ENCODE results near the gene CACNA2D2. TPM values are rescaled to one million over a fixed set of nuclear protein-coding genes. Genes with fewer than 3 reads are reported as not detected.

Gene CACNA2D2
- total RNA-seq, 1 experiment from 2014 or later: 22.0 TPM

DNA sequence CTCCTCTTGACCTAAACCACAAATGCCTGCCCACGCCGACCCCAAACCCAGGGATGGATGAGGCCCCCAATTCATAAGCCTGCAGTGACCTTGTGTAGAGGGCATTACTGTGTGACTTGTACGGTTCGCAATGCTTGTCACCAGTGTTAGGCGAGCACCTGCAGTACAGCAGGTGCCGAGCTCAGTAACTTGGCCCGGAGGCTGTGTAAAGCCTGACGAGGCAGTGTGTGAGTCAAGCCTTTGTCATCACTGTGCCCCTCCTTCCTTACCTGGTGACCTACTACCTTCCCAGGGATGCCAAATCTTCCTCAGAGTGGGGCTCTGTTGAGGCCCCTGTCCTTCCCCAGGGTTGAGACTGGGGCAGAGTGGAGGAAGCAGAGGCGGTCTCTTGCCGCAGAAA lies 106.9 kb downstream of the CACNA2D2 start:
- CTCF ChIA-PET: interaction anchor here (0.9 to 2.1 kb wide), 2 partner anchors 19 to 146 kb away, joined by 3 to 7 read pairs; no protein-coding TSS in a partner anchor
- POLR2A ChIA-PET: no interaction called here
- Mint-ChIP-seq H3K27ac (no peak overlapping the region), H3K4me1 (no peaks in the 10 kb centered on the region), H3K4me3 (no peak overlapping the region), H3K9me3 (no peaks in the 10 kb centered on the region), H3K36me3 (no peaks in the 10 kb centered on the region), H3K27me3 (ENCODE audit: low read depth) (no peaks in the 10 kb centered on the region)
- no peak for ATAC-seq
- DNase-seq (ENCODE audit: low spot score): no peak
- TF ChIP-seq, protein P1, sequence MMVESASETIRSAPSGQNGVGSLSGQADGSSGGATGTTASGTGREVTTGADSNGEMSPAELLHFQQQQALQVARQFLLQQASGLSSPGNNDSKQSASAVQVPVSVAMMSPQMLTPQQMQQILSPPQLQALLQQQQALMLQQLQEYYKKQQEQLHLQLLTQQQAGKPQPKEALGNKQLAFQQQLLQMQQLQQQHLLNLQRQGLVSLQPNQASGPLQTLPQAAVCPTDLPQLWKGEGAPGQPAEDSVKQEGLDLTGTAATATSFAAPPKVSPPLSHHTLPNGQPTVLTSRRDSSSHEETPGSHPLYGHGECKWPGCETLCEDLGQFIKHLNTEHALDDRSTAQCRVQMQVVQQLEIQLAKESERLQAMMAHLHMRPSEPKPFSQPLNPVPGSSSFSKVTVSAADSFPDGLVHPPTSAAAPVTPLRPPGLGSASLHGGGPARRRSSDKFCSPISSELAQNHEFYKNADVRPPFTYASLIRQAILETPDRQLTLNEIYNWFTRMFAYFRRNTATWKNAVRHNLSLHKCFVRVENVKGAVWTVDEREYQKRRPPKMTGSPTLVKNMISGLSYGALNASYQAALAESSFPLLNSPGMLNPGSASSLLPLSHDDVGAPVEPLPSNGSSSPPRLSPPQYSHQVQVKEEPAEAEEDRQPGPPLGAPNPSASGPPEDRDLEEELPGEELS (CRISPR knock-in tag; IDR thresholded peaks at IDR 0.05): no peak
- no peak for TF ChIP-seq HMGA2 (CRISPR knock-in tag; IDR thresholded peaks at IDR 0.05)
- TF ChIP-seq, protein P2, sequence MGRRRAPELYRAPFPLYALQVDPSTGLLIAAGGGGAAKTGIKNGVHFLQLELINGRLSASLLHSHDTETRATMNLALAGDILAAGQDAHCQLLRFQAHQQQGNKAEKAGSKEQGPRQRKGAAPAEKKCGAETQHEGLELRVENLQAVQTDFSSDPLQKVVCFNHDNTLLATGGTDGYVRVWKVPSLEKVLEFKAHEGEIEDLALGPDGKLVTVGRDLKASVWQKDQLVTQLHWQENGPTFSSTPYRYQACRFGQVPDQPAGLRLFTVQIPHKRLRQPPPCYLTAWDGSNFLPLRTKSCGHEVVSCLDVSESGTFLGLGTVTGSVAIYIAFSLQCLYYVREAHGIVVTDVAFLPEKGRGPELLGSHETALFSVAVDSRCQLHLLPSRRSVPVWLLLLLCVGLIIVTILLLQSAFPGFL (CRISPR knock-in tag; IDR thresholded peaks at IDR 0.05; ENCODE audit: borderline replicate concordance): no peak
- TF ChIP-seq, protein P3, sequence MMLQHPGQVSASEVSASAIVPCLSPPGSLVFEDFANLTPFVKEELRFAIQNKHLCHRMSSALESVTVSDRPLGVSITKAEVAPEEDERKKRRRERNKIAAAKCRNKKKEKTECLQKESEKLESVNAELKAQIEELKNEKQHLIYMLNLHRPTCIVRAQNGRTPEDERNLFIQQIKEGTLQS (CRISPR knock-in tag; conservative IDR thresholded peaks at IDR 0.05): no peak
- TF ChIP-seq, protein P4, sequence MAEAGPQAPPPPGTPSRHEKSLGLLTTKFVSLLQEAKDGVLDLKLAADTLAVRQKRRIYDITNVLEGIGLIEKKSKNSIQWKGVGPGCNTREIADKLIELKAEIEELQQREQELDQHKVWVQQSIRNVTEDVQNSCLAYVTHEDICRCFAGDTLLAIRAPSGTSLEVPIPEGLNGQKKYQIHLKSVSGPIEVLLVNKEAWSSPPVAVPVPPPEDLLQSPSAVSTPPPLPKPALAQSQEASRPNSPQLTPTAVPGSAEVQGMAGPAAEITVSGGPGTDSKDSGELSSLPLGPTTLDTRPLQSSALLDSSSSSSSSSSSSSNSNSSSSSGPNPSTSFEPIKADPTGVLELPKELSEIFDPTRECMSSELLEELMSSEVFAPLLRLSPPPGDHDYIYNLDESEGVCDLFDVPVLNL (CRISPR knock-in tag; IDR thresholded peaks at IDR 0.05; ENCODE audit: borderline replicate concordance, low read depth): no peak
- no peak for TF ChIP-seq NFYB (CRISPR knock-in tag; conservative IDR thresholded peaks at IDR 0.05; ENCODE audit: low read depth)

DNA sequence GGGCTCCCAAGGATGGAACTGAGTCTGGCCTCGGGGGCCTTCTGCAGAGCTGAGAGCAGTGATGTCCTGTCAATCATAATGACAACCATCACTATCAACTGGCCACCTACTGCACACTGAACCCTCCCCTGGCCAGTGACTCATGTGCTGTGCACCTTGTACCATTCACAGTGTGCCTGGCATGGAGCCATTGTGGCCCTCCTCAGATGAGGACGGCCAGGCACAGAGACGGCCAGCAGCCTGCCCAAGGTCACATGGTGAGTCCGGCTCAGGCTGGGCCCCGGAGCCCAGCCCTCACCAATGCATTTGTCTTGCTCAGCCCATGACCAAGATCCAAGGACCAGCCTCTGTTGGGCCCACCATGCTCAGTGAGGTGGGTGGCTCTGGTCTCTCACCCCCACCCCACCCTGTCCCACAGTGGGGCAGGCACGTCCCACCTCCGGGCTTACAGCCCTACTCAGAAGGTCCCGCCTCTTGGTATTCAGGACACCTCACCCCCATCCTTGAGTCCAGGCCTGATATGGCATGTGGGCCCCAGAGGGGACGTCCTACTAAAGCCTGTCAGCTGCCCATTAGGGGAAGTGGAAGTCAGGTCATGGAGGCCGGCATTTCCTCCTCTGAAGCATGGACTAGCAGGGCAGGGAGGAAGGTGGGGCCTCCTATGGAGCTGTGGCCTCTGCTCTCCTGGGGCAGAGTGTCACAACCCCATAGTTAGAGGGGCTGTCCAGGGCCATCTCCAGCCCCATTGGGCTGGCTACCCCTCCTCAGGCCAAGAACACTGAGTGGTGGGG lies 108.2 kb downstream of the CACNA2D2 start:
- H3K4me1 Mint-ChIP-seq: no peaks in the 10 kb centered on the region
- no peaks in the 10 kb centered on the region for H3K9me3 Mint-ChIP-seq
- DNase-seq (ENCODE audit: low spot score) (no peak), ATAC-seq (no peak)
- no peak overlapping the region for H3K27ac Mint-ChIP-seq
- ChIA-PET CTCF (interaction anchor here (0.9 kb wide), 1 partner anchor 20 kb away, joined by 3 read pairs; no protein-coding TSS in a partner anchor), POLR2A (no interaction called here)
- no peaks in the 10 kb centered on the region for H3K36me3 Mint-ChIP-seq
- H3K27me3 Mint-ChIP-seq (ENCODE audit: low read depth): no peaks in the 10 kb centered on the region
- no peak overlapping the region for H3K4me3 Mint-ChIP-seq
- TF ChIP-seq, protein P5, sequence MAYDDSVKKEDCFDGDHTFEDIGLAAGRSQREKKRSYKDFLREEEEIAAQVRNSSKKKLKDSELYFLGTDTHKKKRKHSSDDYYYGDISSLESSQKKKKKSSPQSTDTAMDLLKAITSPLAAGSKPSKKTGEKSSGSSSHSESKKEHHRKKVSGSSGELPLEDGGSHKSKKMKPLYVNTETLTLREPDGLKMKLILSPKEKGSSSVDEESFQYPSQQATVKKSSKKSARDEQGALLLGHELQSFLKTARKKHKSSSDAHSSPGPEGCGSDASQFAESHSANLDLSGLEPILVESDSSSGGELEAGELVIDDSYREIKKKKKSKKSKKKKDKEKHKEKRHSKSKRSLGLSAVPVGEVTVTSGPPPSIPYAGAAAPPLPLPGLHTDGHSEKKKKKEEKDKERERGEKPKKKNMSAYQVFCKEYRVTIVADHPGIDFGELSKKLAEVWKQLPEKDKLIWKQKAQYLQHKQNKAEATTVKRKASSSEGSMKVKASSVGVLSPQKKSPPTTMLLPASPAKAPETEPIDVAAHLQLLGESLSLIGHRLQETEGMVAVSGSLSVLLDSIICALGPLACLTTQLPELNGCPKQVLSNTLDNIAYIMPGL (CRISPR knock-in tag; IDR thresholded peaks at IDR 0.05): no peak
- TF ChIP-seq, protein P6, sequence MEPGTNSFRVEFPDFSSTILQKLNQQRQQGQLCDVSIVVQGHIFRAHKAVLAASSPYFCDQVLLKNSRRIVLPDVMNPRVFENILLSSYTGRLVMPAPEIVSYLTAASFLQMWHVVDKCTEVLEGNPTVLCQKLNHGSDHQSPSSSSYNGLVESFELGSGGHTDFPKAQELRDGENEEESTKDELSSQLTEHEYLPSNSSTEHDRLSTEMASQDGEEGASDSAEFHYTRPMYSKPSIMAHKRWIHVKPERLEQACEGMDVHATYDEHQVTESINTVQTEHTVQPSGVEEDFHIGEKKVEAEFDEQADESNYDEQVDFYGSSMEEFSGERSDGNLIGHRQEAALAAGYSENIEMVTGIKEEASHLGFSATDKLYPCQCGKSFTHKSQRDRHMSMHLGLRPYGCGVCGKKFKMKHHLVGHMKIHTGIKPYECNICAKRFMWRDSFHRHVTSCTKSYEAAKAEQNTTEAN (CRISPR knock-in tag; IDR thresholded peaks at IDR 0.05): no peak
- no peak for TF ChIP-seq ZNF138 (CRISPR knock-in tag; conservative IDR thresholded peaks at IDR 0.05)
- no peak for TF ChIP-seq ZBTB21 (CRISPR knock-in tag; IDR thresholded peaks at IDR 0.05; ENCODE audit: borderline replicate concordance)
- TF ChIP-seq NR1H2 (CRISPR knock-in tag; IDR thresholded peaks at IDR 0.05): no peak
- no peak for TF ChIP-seq NFYB (CRISPR knock-in tag; conservative IDR thresholded peaks at IDR 0.05; ENCODE audit: low read depth)
- TF ChIP-seq, protein P7, sequence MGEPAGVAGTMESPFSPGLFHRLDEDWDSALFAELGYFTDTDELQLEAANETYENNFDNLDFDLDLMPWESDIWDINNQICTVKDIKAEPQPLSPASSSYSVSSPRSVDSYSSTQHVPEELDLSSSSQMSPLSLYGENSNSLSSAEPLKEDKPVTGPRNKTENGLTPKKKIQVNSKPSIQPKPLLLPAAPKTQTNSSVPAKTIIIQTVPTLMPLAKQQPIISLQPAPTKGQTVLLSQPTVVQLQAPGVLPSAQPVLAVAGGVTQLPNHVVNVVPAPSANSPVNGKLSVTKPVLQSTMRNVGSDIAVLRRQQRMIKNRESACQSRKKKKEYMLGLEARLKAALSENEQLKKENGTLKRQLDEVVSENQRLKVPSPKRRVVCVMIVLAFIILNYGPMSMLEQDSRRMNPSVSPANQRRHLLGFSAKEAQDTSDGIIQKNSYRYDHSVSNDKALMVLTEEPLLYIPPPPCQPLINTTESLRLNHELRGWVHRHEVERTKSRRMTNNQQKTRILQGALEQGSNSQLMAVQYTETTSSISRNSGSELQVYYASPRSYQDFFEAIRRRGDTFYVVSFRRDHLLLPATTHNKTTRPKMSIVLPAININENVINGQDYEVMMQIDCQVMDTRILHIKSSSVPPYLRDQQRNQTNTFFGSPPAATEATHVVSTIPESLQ (CRISPR knock-in tag; IDR thresholded peaks at IDR 0.05): no peak
- no peak for TF ChIP-seq RORB (CRISPR knock-in tag; IDR thresholded peaks at IDR 0.05)
- TF ChIP-seq, protein P8, sequence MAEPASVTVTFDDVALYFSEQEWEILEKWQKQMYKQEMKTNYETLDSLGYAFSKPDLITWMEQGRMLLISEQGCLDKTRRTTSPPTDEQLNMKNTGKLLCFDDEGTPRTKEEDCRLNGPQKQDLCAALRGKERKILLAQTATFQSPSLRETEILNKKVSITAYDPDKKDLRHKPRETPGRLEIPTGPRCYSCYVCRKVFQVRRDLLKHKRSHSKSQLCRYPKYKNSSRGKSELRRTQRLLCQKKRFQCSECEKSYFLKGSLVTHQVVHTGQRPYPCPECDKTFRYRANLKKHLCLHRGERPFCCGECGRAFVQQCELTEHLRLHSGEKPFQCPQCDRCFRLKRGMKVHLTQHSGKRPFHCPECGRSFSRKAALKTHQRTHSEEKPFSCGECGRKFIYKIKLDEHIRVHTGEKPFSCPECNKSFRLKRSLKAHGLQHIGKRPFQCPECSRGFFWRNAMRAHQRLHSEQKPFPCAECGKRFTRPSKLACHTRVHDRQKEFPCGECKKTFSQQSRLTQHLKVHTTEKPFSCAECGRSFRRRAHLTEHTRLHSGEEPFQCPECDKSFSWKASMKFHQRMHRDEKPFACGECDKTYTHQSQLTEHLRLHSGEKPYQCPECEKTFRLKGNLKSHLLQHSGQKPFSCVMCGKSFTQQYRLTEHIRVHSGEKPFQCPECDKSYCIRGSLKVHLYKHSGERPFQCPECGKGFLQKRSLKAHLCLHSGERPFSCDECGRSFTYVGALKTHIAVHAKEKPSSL (CRISPR knock-in tag; conservative IDR thresholded peaks at IDR 0.05): no peak
- TF ChIP-seq, protein P9, sequence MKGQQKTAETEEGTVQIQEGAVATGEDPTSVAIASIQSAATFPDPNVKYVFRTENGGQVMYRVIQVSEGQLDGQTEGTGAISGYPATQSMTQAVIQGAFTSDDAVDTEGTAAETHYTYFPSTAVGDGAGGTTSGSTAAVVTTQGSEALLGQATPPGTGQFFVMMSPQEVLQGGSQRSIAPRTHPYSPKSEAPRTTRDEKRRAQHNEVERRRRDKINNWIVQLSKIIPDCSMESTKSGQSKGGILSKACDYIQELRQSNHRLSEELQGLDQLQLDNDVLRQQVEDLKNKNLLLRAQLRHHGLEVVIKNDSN (CRISPR knock-in tag; IDR thresholded peaks at IDR 0.05): no peak
- TF ChIP-seq OVOL2 (CRISPR knock-in tag; IDR thresholded peaks at IDR 0.05; ENCODE audit: borderline replicate concordance): no peak
- no peak for TF ChIP-seq ZNF671 (CRISPR knock-in tag; IDR thresholded peaks at IDR 0.05)
